Upper lobe of left lung (tissue), 4 donors: ENCODE data around the gene LRP4.

ENCODE experiments used
- CTCF ChIP-seq, 6 experiments: fragments of 450-650 bp in 4 of 6; fragments of 200-600 bp in 2 of 6; sonication (generic) in 2 of 6; IDR thresholded peaks; one replicate each; pipeline ENCODE4 v1.5.1; 2016 to 2019; ENCODE audit warnings: antibody characterized with exemption in 6 of 6
- EP300 ChIP-seq, 4 donors: sonication (generic); formaldehyde crosslinking; IDR thresholded peaks; one replicate each; pipeline ENCODE4 v1.5.1; 2017; ENCODE audit warnings: antibody characterized with exemption in 4 of 4, control low read depth in 2 of 4
- POLR2A ChIP-seq, 4 donors: fragments of 450-650 bp; IDR thresholded peaks; one replicate each; pipeline ENCODE4 v1.5.1; 2016 to 2017; ENCODE audit warnings: antibody characterized with exemption in 4 of 4, mild to moderate bottlenecking in 2 of 4
- POLR2AphosphoS5 ChIP-seq, 2 donors: sonication (generic); formaldehyde crosslinking; IDR thresholded peaks; one replicate each; pipeline ENCODE4 v1.5.1; 2017; ENCODE audit warnings: antibody characterized with exemption in 2 of 2

GRCh38 chr11:46838501-46838900 lies 79.8 kb downstream of the LRP4 start:
- TF ChIP-seq CTCF (IDR thresholded peaks at IDR 0.05) (no peak), POLR2AphosphoS5 (IDR thresholded peaks at IDR 0.05) (no peak), EP300 (IDR thresholded peaks at IDR 0.05) (no peak), POLR2A (IDR thresholded peaks at IDR 0.05) (no peak)
